Measurements from ENCODE around the gene SMARCD2. TPM values are rescaled to one million over a fixed set of nuclear protein-coding genes. Genes with fewer than 3 reads are reported as not detected.
A peak's percentile ranks its signal among the peaks of the same experiment; 100 is the strongest.
"Not testable (repeated sequence)": the region's sequence is repeated elsewhere in the genome, so short reads cannot be mapped to it uniquely, and the experiment has no call there.

Gene SMARCD2
- total and polyA plus RNA-seq, 2 of the 13 experiments (the other 11 are each of a cell fraction or from before 2014, with no cell fraction given): 122 to 150 TPM

DNA sequence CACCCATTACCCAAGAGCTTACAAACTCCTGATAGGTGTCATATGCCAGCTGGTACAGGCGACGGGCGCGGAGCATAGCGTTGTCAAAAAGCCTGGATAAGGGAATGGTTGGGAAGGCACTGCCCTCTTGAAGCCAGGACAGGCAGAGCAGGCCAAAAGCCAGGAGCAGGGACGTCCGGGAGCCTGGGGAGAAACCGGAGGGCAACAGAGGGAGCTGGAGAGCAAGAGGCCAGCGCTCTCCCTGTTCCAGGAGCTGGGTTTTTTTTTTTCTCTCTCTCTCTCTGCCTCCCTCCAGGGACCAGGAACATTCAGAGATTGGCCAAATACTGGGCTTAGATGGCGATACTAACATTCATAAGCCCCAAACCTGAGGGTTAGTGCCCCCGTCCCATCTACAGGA lies 38.9 kb upstream of the SMARCD2 start:
- H3K27ac ChIP-seq (ENCODE audit: extremely low read length, insufficient read depth, low read length); H3K79me2 ChIP-seq (ENCODE audit: insufficient read depth, low read length); H3K9ac ChIP-seq (ENCODE audit: insufficient read depth, low read depth, low read length); H4K20me1 ChIP-seq (ENCODE audit: insufficient read depth, low read length); POLR2A ChIA-PET; H3K27me3 ChIP-seq (ENCODE audit: control insufficient read depth in 1 of 2, insufficient read depth in 2 of 2, low read length in 2 of 2); H3K4me1 ChIP-seq (ENCODE audit: insufficient read depth, low read length); H2AFZ ChIP-seq (ENCODE audit: low read length); BruUV-seq (replicated peaks); H3K36me3 ChIP-seq (replicated peaks in 1 of 2; ENCODE audit: control insufficient read depth in 1 of 2, insufficient read depth in 2 of 2, low read length in 2 of 2); H3K4me3 ChIP-seq (replicated peaks in 1 of 3; ENCODE audit: insufficient read depth in 1 of 3, low read depth in 2 of 3, low read length in 3 of 3); in situ Hi-C loops (cut with HindIII; ENCODE audit: extremely low pct_ligation_motif_present, low pct_unique_long_range_greater_than_20kb); FAIRE-seq; intact Hi-C loops (cut with micrococcal nuclease; ENCODE audit: unreplicated experiment); H3K9me3 ChIP-seq (ENCODE audit: low read length): not testable (repeated sequence)
- peak; percentile 90 for ATAC-seq
- TF ChIP-seq, protein P1, sequence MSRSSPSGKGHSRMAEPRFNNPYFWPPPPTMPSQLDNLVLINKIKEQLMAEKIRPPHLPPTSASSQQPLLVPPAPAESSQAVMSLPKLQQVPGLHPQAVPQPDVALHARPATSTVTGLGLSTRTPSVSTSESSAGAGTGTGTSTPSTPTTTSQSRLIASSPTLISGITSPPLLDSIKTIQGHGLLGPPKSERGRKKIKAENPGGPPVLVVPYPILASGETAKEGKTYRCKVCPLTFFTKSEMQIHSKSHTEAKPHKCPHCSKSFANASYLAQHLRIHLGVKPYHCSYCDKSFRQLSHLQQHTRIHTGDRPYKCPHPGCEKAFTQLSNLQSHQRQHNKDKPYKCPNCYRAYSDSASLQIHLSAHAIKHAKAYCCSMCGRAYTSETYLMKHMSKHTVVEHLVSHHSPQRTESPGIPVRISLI (CRISPR knock-in tag; IDR thresholded peaks at IDR 0.05; ENCODE audit: borderline replicate concordance): peak; percentile 85
- TF ChIP-seq, protein P2, sequence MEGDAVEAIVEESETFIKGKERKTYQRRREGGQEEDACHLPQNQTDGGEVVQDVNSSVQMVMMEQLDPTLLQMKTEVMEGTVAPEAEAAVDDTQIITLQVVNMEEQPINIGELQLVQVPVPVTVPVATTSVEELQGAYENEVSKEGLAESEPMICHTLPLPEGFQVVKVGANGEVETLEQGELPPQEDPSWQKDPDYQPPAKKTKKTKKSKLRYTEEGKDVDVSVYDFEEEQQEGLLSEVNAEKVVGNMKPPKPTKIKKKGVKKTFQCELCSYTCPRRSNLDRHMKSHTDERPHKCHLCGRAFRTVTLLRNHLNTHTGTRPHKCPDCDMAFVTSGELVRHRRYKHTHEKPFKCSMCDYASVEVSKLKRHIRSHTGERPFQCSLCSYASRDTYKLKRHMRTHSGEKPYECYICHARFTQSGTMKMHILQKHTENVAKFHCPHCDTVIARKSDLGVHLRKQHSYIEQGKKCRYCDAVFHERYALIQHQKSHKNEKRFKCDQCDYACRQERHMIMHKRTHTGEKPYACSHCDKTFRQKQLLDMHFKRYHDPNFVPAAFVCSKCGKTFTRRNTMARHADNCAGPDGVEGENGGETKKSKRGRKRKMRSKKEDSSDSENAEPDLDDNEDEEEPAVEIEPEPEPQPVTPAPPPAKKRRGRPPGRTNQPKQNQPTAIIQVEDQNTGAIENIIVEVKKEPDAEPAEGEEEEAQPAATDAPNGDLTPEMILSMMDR (CRISPR knock-in tag; IDR thresholded peaks at IDR 0.05): peak; percentile 48
- peak; percentile 93 for TF ChIP-seq PRDM15 (CRISPR knock-in tag; IDR thresholded peaks at IDR 0.05)
- peak overlapping the region; percentile 50 for H3K4me2 ChIP-seq (ENCODE audit: low read depth, low read length)
- DNase-seq (ENCODE audit: low spot score): peak; percentile 50
- 14% methylated on average over 11 of the region's 11 CpGs for WGBS (ENCODE audit: low lambda C conversion rate)
- CTCF ChIA-PET (ENCODE audit: low intra/inter-chr PET ratio, low total read pairs): interaction anchor here (1.3 kb wide), 1 partner anchor 15 kb away, joined by 4 read pairs; no protein-coding TSS in a partner anchor
